CD4-positive, alpha-beta T cell (primary cell): ENCODE data around the gene NME3. TPM values are rescaled to one million over a fixed set of nuclear protein-coding genes. Genes with fewer than 3 reads are reported as not detected.

Source experiments
- ATAC-seq: fragments of 200-7000 bp; cut with Tn5 transposase; one replicate; pipeline ENCODE4 v1.10.0; 2022; ENCODE audit warnings: mild to moderate bottlenecking; ENCODE audit not compliant: poor library complexity
- CTCF ChIA-PET: fragments of 350-600 bp; sonication (Branson Sonifier 250); formaldehyde crosslinking; loops from one replicate; lab custom pipeline; 2021; ENCODE audit warnings: antibody characterized with exemption, inconsistent platforms; lab: Charles Lee
- POLR2A ChIA-PET: fragments of 350-600 bp; sonication (Branson Sonifier 250); formaldehyde crosslinking; loops from one replicate; lab custom pipeline; 2021; ENCODE audit warnings: antibody characterized with exemption, inconsistent platforms; lab: Charles Lee
- DNase-seq, 14 experiments: peaks; one replicate each; pipeline ENCODE4 v3.0.0-alpha.2; 2013 to 2020; ENCODE audit warnings: mixed read lengths in 2 of 14
- H3K27ac ChIP-seq, 2 donors: one replicate each; pipeline versions ENCODE4 v1.5.1 to v1.7.0; 2013; ENCODE audit warnings: low read length in 2 of 2, low read depth in 1 of 2, mild to moderate bottlenecking in 1 of 2
- H3K27me3 ChIP-seq, 2 experiments: 1 replicate in 1 of 2; 2 replicates in 1 of 2; pipeline versions ENCODE4 v1.6.1 to v1.7.0; 2013; ENCODE audit warnings: low read length in 2 of 2, control low read depth in 1 of 2, mild to moderate bottlenecking in 1 of 2, moderate library complexity in 1 of 2; ENCODE audit not compliant: insufficient read depth in 2 of 2, control insufficient read depth in 1 of 2
- H3K36me3 ChIP-seq: one replicate; pipeline ENCODE4 v1.6.1; 2013; ENCODE audit warnings: low read length, control low read depth; ENCODE audit not compliant: insufficient read depth
- H3K4me1 ChIP-seq: one replicate; pipeline ENCODE4 v1.6.1; 2013; ENCODE audit warnings: low read length, control low read depth; ENCODE audit not compliant: insufficient read depth
- H3K4me3 ChIP-seq: one replicate; pipeline ENCODE4 v1.5.1; 2013; ENCODE audit warnings: mild to moderate bottlenecking, low read length, moderate library complexity
- H3K9me3 ChIP-seq, 2 experiments: 1 replicate in 1 of 2; 2 replicates in 1 of 2; pipeline versions ENCODE4 v1.6.1 to v1.7.0; 2013; ENCODE audit warnings: low read length in 2 of 2, mild to moderate bottlenecking in 2 of 2, control low read depth in 1 of 2, moderate library complexity in 1 of 2; ENCODE audit not compliant: control insufficient read depth in 1 of 2, insufficient read depth in 1 of 2
- H3K27ac Mint-ChIP-seq: one replicate; pipeline ENCODE4 v1.8.0; 2020; ENCODE audit warnings: mixed read lengths
- H3K27me3 Mint-ChIP-seq: one replicate; pipeline ENCODE4 v1.8.0; 2021; ENCODE audit warnings: mixed read lengths
- H3K36me3 Mint-ChIP-seq: one replicate; pipeline ENCODE4 v1.8.0; 2021; ENCODE audit warnings: low read depth, mixed read lengths
- H3K4me1 Mint-ChIP-seq: one replicate; pipeline ENCODE4 v1.8.0; 2021; ENCODE audit warnings: low read depth, mixed read lengths
- H3K4me3 Mint-ChIP-seq: one replicate; pipeline ENCODE4 v1.8.0; 2020; ENCODE audit warnings: mild to moderate bottlenecking, mixed read lengths
- H3K9me3 Mint-ChIP-seq: one replicate; pipeline ENCODE4 v1.8.0; 2020; ENCODE audit warnings: mixed read lengths
- CTCF ChIP-seq: fragments of 200-600 bp; IDR thresholded peaks from one replicate; pipeline ENCODE4 v1.8.0; 2022; ENCODE audit warnings: antibody characterized with exemption, mild to moderate bottlenecking
- intact Hi-C, 2 experiments: fragments of 100-400 bp; cut with DNase I in 1 of 2; cut with micrococcal nuclease in 1 of 2; formaldehyde crosslinking; loops; one replicate each; pipeline versions ENCODE4 v1.15.1 to v1.9.0; 2023 to 2025; cut with DNase I, micrococcal nuclease
- total RNA-seq, 174 experiments: library from RNA in 2 of 174; stranded (reverse) in 2 of 174; gene quantifications; one replicate each; pipeline ENCODE4 v1.2.3 and lab custom pipeline; 2021 to 2026

NME3 gene
- total RNA-seq, 2 experiments from 2014 or later = 46.2 to 54.2 TPM

GRCh38 chr16:1781758-1782407 is 10.5 kb upstream of the NME3 start:
- H3K27ac Mint-ChIP-seq = peak overlapping the region; percentile 96
- Histone ChIP-seq H3K4me1 (peaks cover 61% of the 10 kb centered on the region), H3K4me3 (peak overlapping the region; percentile 88), H3K27me3 (no peaks in the 10 kb centered on the region), H3K27ac (peak overlapping the region in 1 of 2 donors; percentile 74), H3K9me3 (peaks cover 0 to 9% of the 10 kb centered on the region in 2 experiments), H3K36me3 (peaks cover 45% of the 10 kb centered on the region)
- POLR2A ChIA-PET = interaction anchor here (0.6 to 3.8 kb wide), 31 partner anchors 10 to 1936 kb away, joined by 3 to 163 read pairs (median 4); partner anchors contain the start of genes EME2, FAHD1, HAGH and IGFALS
- H3K36me3 Mint-ChIP-seq = peaks cover 27% of the 10 kb centered on the region
- peaks cover 26% of the 10 kb centered on the region for H3K4me1 Mint-ChIP-seq
- peak overlapping the region; percentile 87 for H3K4me3 Mint-ChIP-seq
- ATAC-seq = peak; percentile 10
- no peak for TF ChIP-seq CTCF
- no peaks in the 10 kb centered on the region for H3K9me3 Mint-ChIP-seq
- CTCF ChIA-PET = interaction anchor here (0.9 to 2.6 kb wide), 3 partner anchors 9 to 76 kb away, joined by 4 to 21 read pairs (median 9); partner anchors contain the start of genes EME2, MAPK8IP3, MRPS34 and NME3
- DNase-seq = peak in 8 of 14 experiments; percentile 19 to 71 (median 32)
- H3K27me3 Mint-ChIP-seq = no peaks in the 10 kb centered on the region
- intact Hi-C loops = loop anchor here (1.0 to 10.0 kb wide), 6 partner anchors 9 to 1377 kb away; partner anchors contain the start of genes MRPS34 (in 2 of the 2), DECR2 (in 1 of the 2), FAHD1 (in 1 of the 2) and HAGH (in 1 of the 2)

- Histone ChIP-seq H3K4me1 (peaks cover 58% of the 10 kb centered on the region), H3K36me3 (peaks cover 46% of the 10 kb centered on the region), H3K27ac (peak overlapping the region in 1 of 2 donors; percentile 54), H3K4me3 (peak overlapping the region; percentile 88), H3K27me3 (no peaks in the 10 kb centered on the region), H3K9me3 (peaks cover 0 to 4% of the 10 kb centered on the region in 2 experiments)
- H3K4me1 Mint-ChIP-seq = peaks cover 26% of the 10 kb centered on the region
- ChIA-PET POLR2A (interaction anchor here (0.8 to 3.8 kb wide), 7 partner anchors 11 to 374 kb away, joined by 3 to 163 read pairs (median 24); partner anchors contain the start of genes EME2, FAHD1, HAGH and MAPK8IP3), CTCF (interaction anchor here (2.6 kb wide), 1 partner anchor 8 kb away, joined by 21 read pairs; the partner anchor contains the start of genes EME2, MRPS34 and NME3)
- H3K27ac Mint-ChIP-seq = peak overlapping the region; percentile 96
- ATAC-seq (no peak), DNase-seq (peak in 1 of 14 experiments; percentile 38)
- H3K27me3 Mint-ChIP-seq = no peaks in the 10 kb centered on the region
- H3K4me3 Mint-ChIP-seq = peak overlapping the region; percentile 87
- no peak for TF ChIP-seq CTCF
- H3K36me3 Mint-ChIP-seq = peaks cover 33% of the 10 kb centered on the region
- intact Hi-C loops = loop anchor here (5.0 to 10.0 kb wide), 3 partner anchors 161 to 1376 kb away; partner anchors contain the start of genes DECR2 (in 1 of the 2), MSRB1 (in 1 of the 2) and UBE2I (in 1 of the 2)
- H3K9me3 Mint-ChIP-seq = no peaks in the 10 kb centered on the region
These were observed 9.9 kb upstream of the NME3 start for GRCh38 chr16:1781254-1781653.

GRCh38 chr16:1780677-1781072 is 9.3 kb upstream of the NME3 start:
- intact Hi-C loops = loop anchor here (5.0 to 10.0 kb wide), 3 partner anchors 162 to 1376 kb away; partner anchors contain the start of genes DECR2 (in 1 of the 2), MSRB1 (in 1 of the 2) and UBE2I (in 1 of the 2)
- Histone ChIP-seq H3K4me1 (peaks cover 53% of the 10 kb centered on the region), H3K27me3 (no peaks in the 10 kb centered on the region), H3K4me3 (no peak overlapping the region), H3K36me3 (peaks cover 43% of the 10 kb centered on the region), H3K27ac (no peak overlapping the region), H3K9me3 (peaks cover 0 to 4% of the 10 kb centered on the region in 2 experiments)
- DNase-seq (peak in 1 of 14 experiments; percentile 16), ATAC-seq (no peak)
- Mint-ChIP-seq H3K36me3 (peaks cover 33% of the 10 kb centered on the region), H3K27ac (peak overlapping the region; percentile 96), H3K9me3 (no peaks in the 10 kb centered on the region), H3K27me3 (no peaks in the 10 kb centered on the region), H3K4me1 (peaks cover 26% of the 10 kb centered on the region), H3K4me3 (peak overlapping the region; percentile 87)
- TF ChIP-seq CTCF = no peak
- CTCF ChIA-PET = no interaction called here
- POLR2A ChIA-PET = interaction anchor here (2.7 to 3.8 kb wide), 2 partner anchors 10 to 75 kb away, joined by 38 to 163 read pairs; partner anchors contain the start of genes EME2, MAPK8IP3, MRPS34 and NME3
